Right atrium auricular region (tissue), 2 donors: ENCODE data around the gene LMTK2. TPM values are rescaled to one million over a fixed set of nuclear protein-coding genes. Genes with fewer than 3 reads are reported as not detected.

ENCODE experiments used
- DNase-seq: peaks from one replicate; pipeline ENCODE4 v3.0.0-alpha.2; 2019; ENCODE audit warnings: low spot score
- H3K27ac ChIP-seq, 2 donors: fragments of 200-600 bp; sonication (generic); 1 replicate in 1 of 2; 2 replicates in 1 of 2; pipeline ENCODE4 v1.5.1; 2016 to 2019
- H3K27me3 ChIP-seq, 2 donors: fragments of 200-600 bp; sonication (generic); one replicate each; pipeline versions ENCODE4 v1.5.1 to v1.6.0; 2017 to 2019
- H3K36me3 ChIP-seq: fragments of 200-600 bp; sonication (generic); one replicate; pipeline ENCODE4 v1.5.1; 2016
- H3K4me1 ChIP-seq, 2 donors: fragments of 200-600 bp; sonication (generic); one replicate each; pipeline versions ENCODE4 v1.5.1 to v1.6.0; 2017 to 2019
- H3K4me3 ChIP-seq, 2 donors: fragments of 200-600 bp; sonication (generic); 1 replicate in 1 of 2; 2 replicates in 1 of 2; pipeline ENCODE4 v1.5.1; 2017 to 2019; ENCODE audit warnings: mild to moderate bottlenecking in 1 of 2, moderate library complexity in 1 of 2
- H3K9me3 ChIP-seq, 2 donors: fragments of 200-600 bp; sonication (generic); one replicate each; pipeline ENCODE4 v1.5.1; 2019
- total RNA-seq, 2 donors: library from RNA; depleted of rRNA; stranded (reverse); fragments of >200 nt; gene quantifications; one replicate each; pipeline ENCODE4 v1.1.0, GENCODE V29; 2016
- TF ChIP-seq, protein P1 (sequence below), 2 donors: fragments of 200-600 bp; sonication (generic); IDR thresholded peaks; one replicate each; pipeline ENCODE4 v1.5.1; 2019; ENCODE audit warnings: antibody characterized with exemption in 2 of 2

Gene LMTK2
- total RNA-seq, 2 donors from 2014 or later: 39.2 to 54.1 TPM

GRCh38 chr7:98242342-98242741 is 135.7 kb downstream of the LMTK2 start:
- no peak for DNase-seq
- no peak overlapping the region for H3K27ac ChIP-seq
- no peak overlapping the region for H3K4me3 ChIP-seq
- no peaks in the 10 kb centered on the region for H3K4me1 ChIP-seq
- no peaks in the 10 kb centered on the region for H3K9me3 ChIP-seq
- peaks cover 41% of the 10 kb centered on the region for H3K36me3 ChIP-seq
- TF ChIP-seq, protein P1, sequence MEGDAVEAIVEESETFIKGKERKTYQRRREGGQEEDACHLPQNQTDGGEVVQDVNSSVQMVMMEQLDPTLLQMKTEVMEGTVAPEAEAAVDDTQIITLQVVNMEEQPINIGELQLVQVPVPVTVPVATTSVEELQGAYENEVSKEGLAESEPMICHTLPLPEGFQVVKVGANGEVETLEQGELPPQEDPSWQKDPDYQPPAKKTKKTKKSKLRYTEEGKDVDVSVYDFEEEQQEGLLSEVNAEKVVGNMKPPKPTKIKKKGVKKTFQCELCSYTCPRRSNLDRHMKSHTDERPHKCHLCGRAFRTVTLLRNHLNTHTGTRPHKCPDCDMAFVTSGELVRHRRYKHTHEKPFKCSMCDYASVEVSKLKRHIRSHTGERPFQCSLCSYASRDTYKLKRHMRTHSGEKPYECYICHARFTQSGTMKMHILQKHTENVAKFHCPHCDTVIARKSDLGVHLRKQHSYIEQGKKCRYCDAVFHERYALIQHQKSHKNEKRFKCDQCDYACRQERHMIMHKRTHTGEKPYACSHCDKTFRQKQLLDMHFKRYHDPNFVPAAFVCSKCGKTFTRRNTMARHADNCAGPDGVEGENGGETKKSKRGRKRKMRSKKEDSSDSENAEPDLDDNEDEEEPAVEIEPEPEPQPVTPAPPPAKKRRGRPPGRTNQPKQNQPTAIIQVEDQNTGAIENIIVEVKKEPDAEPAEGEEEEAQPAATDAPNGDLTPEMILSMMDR (IDR thresholded peaks at IDR 0.05): no peak
- H3K27me3 ChIP-seq: no peaks in the 10 kb centered on the region

GRCh38 chr7:98242934-98243333 is 136.3 kb downstream of the LMTK2 start:
- TF ChIP-seq, protein P1 (IDR thresholded peaks at IDR 0.05): no peak
- H3K27ac ChIP-seq: no peak overlapping the region
- H3K4me1 ChIP-seq: no peaks in the 10 kb centered on the region
- no peaks in the 10 kb centered on the region for H3K9me3 ChIP-seq
- DNase-seq: no peak
- no peak overlapping the region for H3K4me3 ChIP-seq
- no peaks in the 10 kb centered on the region for H3K27me3 ChIP-seq
- H3K36me3 ChIP-seq: peaks cover 41% of the 10 kb centered on the region

DNA sequence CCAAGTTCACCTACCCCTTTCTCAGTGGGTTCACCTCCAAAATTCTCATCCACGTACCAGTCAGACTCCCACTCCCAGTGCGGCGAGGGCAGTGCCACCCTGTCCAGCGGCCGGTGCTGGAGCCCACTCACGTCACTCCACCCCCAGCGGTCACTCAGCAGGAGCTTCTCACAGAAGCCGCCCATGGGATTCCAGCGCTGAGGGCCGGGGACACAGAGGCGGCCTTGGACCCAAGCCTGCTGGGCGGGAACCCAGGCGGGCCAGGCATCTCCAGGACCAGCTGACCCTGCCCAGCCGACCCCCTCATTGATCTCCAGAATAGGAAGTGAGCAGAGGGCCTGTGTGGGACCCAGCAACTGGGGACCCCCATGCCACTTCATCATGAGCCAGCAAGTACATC is 138.2 kb downstream of the LMTK2 start:
- TF ChIP-seq, protein P1 (IDR thresholded peaks at IDR 0.05): no peak
- DNase-seq: no peak
- Histone ChIP-seq H3K27me3 (no peaks in the 10 kb centered on the region), H3K27ac (no peak overlapping the region), H3K9me3 (no peaks in the 10 kb centered on the region), H3K4me1 (peaks cover 0 to 7% of the 10 kb centered on the region in 2 donors), H3K36me3 (peaks cover 25% of the 10 kb centered on the region), H3K4me3 (no peak overlapping the region)

DNA sequence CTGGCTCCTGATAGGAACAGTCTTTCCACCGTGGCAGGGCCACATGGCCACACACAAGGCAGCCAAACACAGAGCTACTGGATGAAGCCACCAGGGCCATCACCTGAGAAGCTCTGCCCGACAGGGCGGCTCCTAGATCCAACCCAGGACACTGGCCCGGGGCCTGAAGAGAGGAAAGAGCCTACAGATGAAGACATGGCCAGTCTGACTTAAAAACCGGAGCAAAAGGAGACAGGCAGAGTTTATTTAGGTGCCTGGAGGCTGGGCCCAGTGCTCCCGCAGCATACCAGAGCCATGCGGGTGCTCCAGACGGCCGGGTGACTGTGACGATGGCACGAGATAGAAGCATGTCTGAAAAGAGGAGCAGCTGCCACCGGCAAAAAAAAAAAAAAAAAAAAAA is 141.5 kb downstream of the LMTK2 start:
- no peak for DNase-seq
- TF ChIP-seq, protein P1 (IDR thresholded peaks at IDR 0.05): no peak

GRCh38 chr7:98249106-98249505 is 142.4 kb downstream of the LMTK2 start:
- Histone ChIP-seq H3K4me3 (no peak overlapping the region), H3K27ac (peak overlapping the region; percentile 42 to 44), H3K9me3 (no peaks in the 10 kb centered on the region), H3K36me3 (peaks cover 3% of the 10 kb centered on the region), H3K4me1 (peaks cover 0 to 36% of the 10 kb centered on the region in 2 donors), H3K27me3 (no peaks in the 10 kb centered on the region)
- DNase-seq: no peak
- TF ChIP-seq, protein P1 (IDR thresholded peaks at IDR 0.05): no peak

More for the DNA sequence above, 141.5 kb downstream of the LMTK2 start:
- H3K27ac ChIP-seq: no peak overlapping the region
- H3K4me3 ChIP-seq: no peak overlapping the region
- peaks cover 11% of the 10 kb centered on the region for H3K36me3 ChIP-seq
- no peaks in the 10 kb centered on the region for H3K9me3 ChIP-seq
- H3K4me1 ChIP-seq: peaks cover 0 to 32% of the 10 kb centered on the region in 2 donors
- no peaks in the 10 kb centered on the region for H3K27me3 ChIP-seq

- DNase-seq: no peak
- H3K4me3 ChIP-seq: peak overlapping the region in 1 of 2 donors; percentile 85
These were observed 144.1 kb downstream of the LMTK2 start for GRCh38 chr7:98250789-98251188.

More at GRCh38 chr7:98250789-98251188, 144.1 kb downstream of the LMTK2 start:
- Histone ChIP-seq H3K9me3 (no peaks in the 10 kb centered on the region), H3K27ac (peak overlapping the region; percentile 75 to 84), H3K27me3 (no peaks in the 10 kb centered on the region), H3K36me3 (no peaks in the 10 kb centered on the region), H3K4me1 (peaks cover 0 to 36% of the 10 kb centered on the region in 2 donors)
- TF ChIP-seq, protein P1 (IDR thresholded peaks at IDR 0.05): no peak
